CMK (cell line): ENCODE results near the gene SPRYD7.
"Not testable (repeated sequence)": the region's sequence is repeated elsewhere in the genome, so short reads cannot be mapped to it uniquely, and the experiment has no call there.

Experiments used
- DNase-seq: peaks from one replicate; pipeline ENCODE4 v3.0.0-alpha.2; 2010; ENCODE audit warnings: low read depth

Gene SPRYD7

GRCh38 chr13:49936075-49936967 is at the start of gene SPRYD7:
SPRYD7 (minus strand) TSS chr13:49936340; CDS start chr13:49936235, 105 bp downstream.
- DNase-seq = peak; percentile 99

GRCh38 chr13:49985129-49985528 is 49.0 kb upstream of the SPRYD7 start:
- DNase-seq = no peak

- no peak for DNase-seq
Observed at GRCh38 chr13:49980266-49980665, 44.1 kb upstream of the SPRYD7 start.

GRCh38 chr13:49977992-49978391 is 41.9 kb upstream of the SPRYD7 start:
- DNase-seq = no peak

GRCh38 chr13:49976314-49977258 is 40.4 kb upstream of the SPRYD7 start:
- DNase-seq = peak; percentile 70

- DNase-seq = no peak
Observed at GRCh38 chr13:49975826-49976225, 39.7 kb upstream of the SPRYD7 start.

- no peak for DNase-seq
Observed at GRCh38 chr13:49972709-49973108, 36.6 kb upstream of the SPRYD7 start.

- no peak for DNase-seq
Observed at GRCh38 chr13:49967456-49967855, 31.3 kb upstream of the SPRYD7 start.

GRCh38 chr13:49958321-49958720 is 22.2 kb upstream of the SPRYD7 start:
- no peak for DNase-seq

- DNase-seq = no peak
Observed at GRCh38 chr13:49956131-49956530, 20.0 kb upstream of the SPRYD7 start.

- no peak for DNase-seq
Observed at GRCh38 chr13:49954674-49955455, 18.7 kb upstream of the SPRYD7 start.

- no peak for DNase-seq
Observed at GRCh38 chr13:49953560-49953959, 17.4 kb upstream of the SPRYD7 start.

- no peak for DNase-seq
Observed at GRCh38 chr13:49951754-49952535, 15.8 kb upstream of the SPRYD7 start.

GRCh38 chr13:49948777-49949270 is 12.7 kb upstream of the SPRYD7 start:
- DNase-seq = not testable (repeated sequence)

GRCh38 chr13:49939321-49939720 is 3.2 kb upstream of the SPRYD7 start:
- DNase-seq = no peak

GRCh38 chr13:49938921-49939320 is 2.8 kb upstream of the SPRYD7 start:
- no peak for DNase-seq

GRCh38 chr13:49938314-49938713 is 2.2 kb upstream of the SPRYD7 start:
- DNase-seq = no peak

GRCh38 chr13:49936968-49937273 is 781 bp upstream of the SPRYD7 start:
- no peak for DNase-seq

- peak; percentile 21 for DNase-seq
Observed at GRCh38 chr13:49935171-49936074, 717 bp downstream of the SPRYD7 start.

- DNase-seq = no peak
Observed at GRCh38 chr13:49933511-49933910, 2.6 kb downstream of the SPRYD7 start.
